C4-2B (cell line): ENCODE measurements around the gene TIMM8A.

Source experiments
- CTCF ChIP-seq: fragments of 450-650 bp; conservative IDR thresholded peaks from 2 replicates; pipeline ENCODE4 v1.5.1; 2017; ENCODE audit warnings: mild to moderate bottlenecking
- ZFX ChIP-seq: fragments of 450-650 bp; IDR thresholded peaks from 2 replicates; pipeline ENCODE4 v1.6.1; 2017

GRCh38 chrX:101397779-101398178 is 49.2 kb upstream of the TIMM8A start:
- TF ChIP-seq CTCF (no peak), ZFX (no peak)
